WTC11 (cell line): ENCODE measurements around the gene GZMM. TPM values are rescaled to one million over a fixed set of nuclear protein-coding genes. Genes with fewer than 3 reads are reported as not detected.

Experiments
- ATAC-seq: fragments of 200-7000 bp; cut with Tn5 transposase; 2 replicates; pipeline ENCODE4 v1.10.0; 2021; ENCODE audit warnings: mild to moderate bottlenecking, moderate library complexity
- CTCF ChIA-PET: fragments of 300-600 bp; sonication (Branson Sonifier 250); formaldehyde crosslinking; loops from one replicate; lab custom pipeline; 2021; ENCODE audit warnings: antibody characterized with exemption; lab: Charles Lee
- POLR2A ChIA-PET: fragments of 350-600 bp; sonication (Branson Sonifier 250); formaldehyde crosslinking; loops from one replicate; lab custom pipeline; 2021; ENCODE audit warnings: antibody characterized with exemption; lab: Charles Lee
- DNase-seq: peaks from one replicate; pipeline ENCODE4 v3.0.0; 2021; ENCODE audit warnings: low spot score
- H3K27ac Mint-ChIP-seq: 2 replicates; pipeline ENCODE4 v1.8.0; 2021; ENCODE audit warnings: mixed read lengths
- H3K27me3 Mint-ChIP-seq: 2 replicates; pipeline ENCODE4 v1.8.0; 2021; ENCODE audit warnings: low read depth, mild to moderate bottlenecking, moderate library complexity, mixed read lengths
- H3K36me3 Mint-ChIP-seq: 2 replicates; pipeline ENCODE4 v1.8.0; 2021; ENCODE audit warnings: mixed read lengths
- H3K4me1 Mint-ChIP-seq: 2 replicates; pipeline ENCODE4 v1.8.0; 2022; ENCODE audit warnings: mixed read lengths
- H3K4me3 Mint-ChIP-seq: 2 replicates; pipeline ENCODE4 v1.8.0; 2021; ENCODE audit warnings: mild to moderate bottlenecking, moderate library complexity, mixed read lengths
- H3K9me3 Mint-ChIP-seq: 2 replicates; pipeline ENCODE4 v1.8.0; 2021; ENCODE audit warnings: mixed read lengths
- ATF1 ChIP-seq: sonication (generic); formaldehyde crosslinking; IDR thresholded peaks from 2 replicates; pipeline ENCODE4 v1.8.1; 2023; ENCODE audit warnings: mild to moderate bottlenecking, moderate library complexity, missing genetic modification reagents
- GABPB1 ChIP-seq: sonication (generic); formaldehyde crosslinking; IDR thresholded peaks from 2 replicates; pipeline ENCODE4 v1.8.1; 2023; ENCODE audit warnings: mild to moderate bottlenecking, missing genetic modification reagents
- MXD4 ChIP-seq: fragments of 250-450 bp; sonication (Bioruptor Pico); IDR thresholded peaks from 2 replicates; pipeline ENCODE4 v1.8.0; 2021; ENCODE audit warnings: mild to moderate bottlenecking, moderate library complexity, borderline replicate concordance
- SP1 ChIP-seq: sonication (generic); formaldehyde crosslinking; conservative IDR thresholded peaks from 2 replicates; pipeline ENCODE4 v1.8.1; 2022; ENCODE audit warnings: missing genetic modification reagents
- TCF7 ChIP-seq: sonication (generic); formaldehyde crosslinking; IDR thresholded peaks from 2 replicates; pipeline ENCODE4 v1.8.0; 2022; ENCODE audit warnings: mild to moderate bottlenecking, low read depth, missing genetic modification reagents, moderate library complexity
- TEAD4 ChIP-seq: sonication (generic); formaldehyde crosslinking; IDR thresholded peaks from 2 replicates; pipeline ENCODE4 v1.8.0; 2022; ENCODE audit warnings: mild to moderate bottlenecking, missing genetic modification reagents
- ZNF121 ChIP-seq: sonication (generic); formaldehyde crosslinking; IDR thresholded peaks from 2 replicates; pipeline ENCODE4 v1.8.0; 2023; ENCODE audit warnings: missing genetic modification reagents
- ZNF232 ChIP-seq: sonication (generic); formaldehyde crosslinking; IDR thresholded peaks from 2 replicates; pipeline ENCODE4 v1.8.0; 2022; ENCODE audit warnings: mild to moderate bottlenecking, missing genetic modification reagents
- ZNF423 ChIP-seq: fragments of 250-450 bp; sonication (Bioruptor Pico); IDR thresholded peaks from 2 replicates; pipeline ENCODE4 v2.1.2; 2022; ENCODE audit warnings: mild to moderate bottlenecking, moderate library complexity
- total RNA-seq: library from RNA; stranded (reverse); gene quantifications from 3 replicates; pipeline ENCODE4 v1.2.3, GENCODE V29; 2021
- TF ChIP-seq, protein P1 (sequence below): sonication (generic); formaldehyde crosslinking; IDR thresholded peaks from 2 replicates; pipeline ENCODE4 v1.8.0; 2022; ENCODE audit warnings: mild to moderate bottlenecking, missing genetic modification reagents
- TF ChIP-seq, protein P2 (sequence below): fragments of 250-450 bp; sonication (Bioruptor Pico); IDR thresholded peaks from 2 replicates; pipeline ENCODE4 v1.9.0; 2021; ENCODE audit warnings: mild to moderate bottlenecking
- TF ChIP-seq, protein P3 (sequence below): fragments of 250-450 bp; sonication (Bioruptor Pico); IDR thresholded peaks from 2 replicates; pipeline ENCODE4 v2.1.2; 2022; ENCODE audit warnings: mild to moderate bottlenecking, moderate library complexity
- TF ChIP-seq, protein P4 (sequence below): sonication (generic); formaldehyde crosslinking; IDR thresholded peaks from 2 replicates; pipeline ENCODE4 v1.8.1; 2023; ENCODE audit warnings: mild to moderate bottlenecking, missing genetic modification reagents, borderline replicate concordance
- TF ChIP-seq, protein P5 (sequence below): sonication (generic); formaldehyde crosslinking; IDR thresholded peaks from 2 replicates; pipeline ENCODE4 v1.8.1; 2023; ENCODE audit warnings: mild to moderate bottlenecking, missing genetic modification reagents, moderate library complexity
- TF ChIP-seq, protein P6 (sequence below): sonication (generic); formaldehyde crosslinking; IDR thresholded peaks from 2 replicates; pipeline ENCODE4 v1.8.0; 2022; ENCODE audit warnings: mild to moderate bottlenecking, missing genetic modification reagents

The GZMM gene
- total RNA-seq, 1 experiment from 2014 or later = 0.68 TPM

DNA sequence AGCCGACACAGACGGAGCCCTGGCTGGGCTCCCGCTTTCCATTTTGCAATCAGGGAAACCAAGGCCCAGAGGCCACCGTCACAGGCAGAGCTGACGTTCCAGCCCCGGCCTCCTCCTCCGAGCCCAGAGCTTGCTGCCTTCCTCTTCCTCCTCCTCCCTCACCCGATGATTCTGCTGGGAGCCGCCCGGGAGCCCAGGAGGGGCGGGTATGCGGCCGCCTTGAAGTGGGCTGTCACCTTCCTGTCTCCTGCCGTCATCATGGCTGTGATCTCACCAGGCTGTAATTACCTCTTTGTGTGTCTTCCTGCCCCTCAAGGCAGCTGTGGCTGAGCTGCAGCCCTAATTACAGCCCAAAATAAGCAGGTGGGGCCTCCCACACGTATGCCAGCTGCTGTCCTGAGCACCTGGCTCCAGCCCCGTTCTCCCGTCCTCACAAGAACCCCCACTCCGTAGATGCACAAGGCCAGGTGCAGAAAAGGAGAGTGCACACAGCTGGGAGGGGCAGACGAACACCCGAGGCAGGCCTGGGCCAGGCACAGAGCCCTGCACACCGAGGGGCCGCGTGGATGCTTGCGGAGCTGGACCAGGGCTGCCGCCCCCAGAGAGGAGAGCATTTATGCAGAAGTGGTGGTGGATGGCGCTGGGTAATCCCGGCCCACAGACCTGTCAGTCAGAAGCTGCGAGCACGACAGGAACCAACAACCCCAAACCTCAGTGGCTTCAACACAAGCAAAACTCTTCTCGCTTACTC lies 32.6 kb upstream of the GZMM start (continued):
- TF ChIP-seq, protein P1, sequence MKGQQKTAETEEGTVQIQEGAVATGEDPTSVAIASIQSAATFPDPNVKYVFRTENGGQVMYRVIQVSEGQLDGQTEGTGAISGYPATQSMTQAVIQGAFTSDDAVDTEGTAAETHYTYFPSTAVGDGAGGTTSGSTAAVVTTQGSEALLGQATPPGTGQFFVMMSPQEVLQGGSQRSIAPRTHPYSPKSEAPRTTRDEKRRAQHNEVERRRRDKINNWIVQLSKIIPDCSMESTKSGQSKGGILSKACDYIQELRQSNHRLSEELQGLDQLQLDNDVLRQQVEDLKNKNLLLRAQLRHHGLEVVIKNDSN (CRISPR knock-in tag) = peak; percentile 29; the same call in 1 of the 2 replicates
- TF ChIP-seq MXD4 (CRISPR knock-in tag) (no peak), GABPB1 (CRISPR knock-in tag) (no peak), ZNF423 (peak; percentile 40; the same call in 1 of the 2 replicates), ATF1 (CRISPR knock-in tag) (no peak), TEAD4 (CRISPR knock-in tag) (0 out of 2 replicates have a peak, but pooled peaks have one; percentile 35), ZNF121 (CRISPR knock-in tag) (no peak), TCF7 (CRISPR knock-in tag) (no peak), SP1 (peak; percentile 14; the same call in 1 of the 2 replicates)
- TF ChIP-seq, protein P2, sequence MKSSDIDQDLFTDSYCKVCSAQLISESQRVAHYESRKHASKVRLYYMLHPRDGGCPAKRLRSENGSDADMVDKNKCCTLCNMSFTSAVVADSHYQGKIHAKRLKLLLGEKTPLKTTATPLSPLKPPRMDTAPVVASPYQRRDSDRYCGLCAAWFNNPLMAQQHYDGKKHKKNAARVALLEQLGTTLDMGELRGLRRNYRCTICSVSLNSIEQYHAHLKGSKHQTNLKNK (CRISPR knock-in tag) = no peak
- TF ChIP-seq, protein P3, sequence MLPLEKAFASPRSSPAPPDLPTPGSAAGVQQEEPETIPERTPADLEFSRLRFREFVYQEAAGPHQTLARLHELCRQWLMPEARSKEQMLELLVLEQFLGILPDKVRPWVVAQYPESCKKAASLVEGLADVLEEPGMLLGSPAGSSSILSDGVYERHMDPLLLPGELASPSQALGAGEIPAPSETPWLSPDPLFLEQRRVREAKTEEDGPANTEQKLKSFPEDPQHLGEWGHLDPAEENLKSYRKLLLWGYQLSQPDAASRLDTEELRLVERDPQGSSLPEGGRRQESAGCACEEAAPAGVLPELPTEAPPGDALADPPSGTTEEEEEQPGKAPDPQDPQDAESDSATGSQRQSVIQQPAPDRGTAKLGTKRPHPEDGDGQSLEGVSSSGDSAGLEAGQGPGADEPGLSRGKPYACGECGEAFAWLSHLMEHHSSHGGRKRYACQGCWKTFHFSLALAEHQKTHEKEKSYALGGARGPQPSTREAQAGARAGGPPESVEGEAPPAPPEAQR (CRISPR knock-in tag) = no peak
- TF ChIP-seq, protein P4, sequence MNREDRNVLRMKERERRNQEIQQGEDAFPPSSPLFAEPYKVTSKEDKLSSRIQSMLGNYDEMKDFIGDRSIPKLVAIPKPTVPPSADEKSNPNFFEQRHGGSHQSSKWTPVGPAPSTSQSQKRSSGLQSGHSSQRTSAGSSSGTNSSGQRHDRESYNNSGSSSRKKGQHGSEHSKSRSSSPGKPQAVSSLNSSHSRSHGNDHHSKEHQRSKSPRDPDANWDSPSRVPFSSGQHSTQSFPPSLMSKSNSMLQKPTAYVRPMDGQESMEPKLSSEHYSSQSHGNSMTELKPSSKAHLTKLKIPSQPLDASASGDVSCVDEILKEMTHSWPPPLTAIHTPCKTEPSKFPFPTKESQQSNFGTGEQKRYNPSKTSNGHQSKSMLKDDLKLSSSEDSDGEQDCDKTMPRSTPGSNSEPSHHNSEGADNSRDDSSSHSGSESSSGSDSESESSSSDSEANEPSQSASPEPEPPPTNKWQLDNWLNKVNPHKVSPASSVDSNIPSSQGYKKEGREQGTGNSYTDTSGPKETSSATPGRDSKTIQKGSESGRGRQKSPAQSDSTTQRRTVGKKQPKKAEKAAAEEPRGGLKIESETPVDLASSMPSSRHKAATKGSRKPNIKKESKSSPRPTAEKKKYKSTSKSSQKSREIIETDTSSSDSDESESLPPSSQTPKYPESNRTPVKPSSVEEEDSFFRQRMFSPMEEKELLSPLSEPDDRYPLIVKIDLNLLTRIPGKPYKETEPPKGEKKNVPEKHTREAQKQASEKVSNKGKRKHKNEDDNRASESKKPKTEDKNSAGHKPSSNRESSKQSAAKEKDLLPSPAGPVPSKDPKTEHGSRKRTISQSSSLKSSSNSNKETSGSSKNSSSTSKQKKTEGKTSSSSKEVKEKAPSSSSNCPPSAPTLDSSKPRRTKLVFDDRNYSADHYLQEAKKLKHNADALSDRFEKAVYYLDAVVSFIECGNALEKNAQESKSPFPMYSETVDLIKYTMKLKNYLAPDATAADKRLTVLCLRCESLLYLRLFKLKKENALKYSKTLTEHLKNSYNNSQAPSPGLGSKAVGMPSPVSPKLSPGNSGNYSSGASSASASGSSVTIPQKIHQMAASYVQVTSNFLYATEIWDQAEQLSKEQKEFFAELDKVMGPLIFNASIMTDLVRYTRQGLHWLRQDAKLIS (CRISPR knock-in tag) = no peak
- TF ChIP-seq, protein P5, sequence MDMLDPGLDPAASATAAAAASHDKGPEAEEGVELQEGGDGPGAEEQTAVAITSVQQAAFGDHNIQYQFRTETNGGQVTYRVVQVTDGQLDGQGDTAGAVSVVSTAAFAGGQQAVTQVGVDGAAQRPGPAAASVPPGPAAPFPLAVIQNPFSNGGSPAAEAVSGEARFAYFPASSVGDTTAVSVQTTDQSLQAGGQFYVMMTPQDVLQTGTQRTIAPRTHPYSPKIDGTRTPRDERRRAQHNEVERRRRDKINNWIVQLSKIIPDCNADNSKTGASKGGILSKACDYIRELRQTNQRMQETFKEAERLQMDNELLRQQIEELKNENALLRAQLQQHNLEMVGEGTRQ (CRISPR knock-in tag) = no peak

DNA sequence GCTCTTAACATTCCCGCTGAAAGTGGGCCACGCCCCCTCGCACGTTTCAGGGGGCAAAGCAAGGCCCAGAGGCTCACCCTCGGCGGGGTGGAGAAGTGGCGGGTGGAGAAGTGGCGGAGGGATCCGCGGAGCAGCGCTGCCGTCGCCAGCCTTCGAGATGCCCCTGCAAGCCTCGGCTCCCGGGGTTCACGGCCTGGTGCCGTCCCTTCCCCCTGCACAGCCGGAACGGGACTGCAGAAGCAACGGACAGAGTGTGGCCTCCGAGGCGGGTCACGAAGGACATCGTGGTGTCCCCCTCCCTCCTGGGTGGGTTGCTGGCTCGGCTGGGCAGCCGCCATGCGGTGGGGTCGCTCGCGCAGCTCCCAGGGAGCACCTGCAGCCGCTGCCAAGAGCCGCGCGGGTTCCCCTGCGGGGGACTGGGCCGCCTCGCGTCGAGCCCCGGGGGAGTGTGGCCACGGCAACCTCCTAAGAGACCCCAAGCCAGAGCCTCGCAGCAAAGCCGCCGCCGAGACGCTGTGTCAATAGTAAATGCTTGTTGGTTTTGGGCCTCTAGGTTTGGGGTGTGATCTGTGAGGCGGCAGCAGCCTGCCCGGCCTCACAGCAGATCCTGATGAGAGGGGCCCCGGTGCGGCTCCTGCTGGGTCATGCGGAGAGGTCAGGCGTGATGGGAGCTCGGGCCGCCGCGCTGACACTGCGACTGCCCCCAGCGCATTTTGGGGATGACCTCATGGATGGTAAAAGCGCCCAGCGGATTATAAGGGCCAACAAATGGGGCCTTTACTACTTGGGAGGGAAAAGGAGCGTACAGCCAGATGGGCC lies 31.1 kb upstream of the GZMM start:
- H3K9me3 Mint-ChIP-seq = peaks cover 8% of the 10 kb centered on the region; the same call in 1 of the 2 replicates
- peaks cover 13% of the 10 kb centered on the region for H3K27me3 Mint-ChIP-seq
- no peak overlapping the region for H3K4me3 Mint-ChIP-seq
- ATAC-seq = no peak
- peaks cover 13% of the 10 kb centered on the region for H3K36me3 Mint-ChIP-seq
- peaks cover 22% of the 10 kb centered on the region for H3K4me1 Mint-ChIP-seq
- TF ChIP-seq ZNF232 (CRISPR knock-in tag) = no peak
- TF ChIP-seq, protein P6, sequence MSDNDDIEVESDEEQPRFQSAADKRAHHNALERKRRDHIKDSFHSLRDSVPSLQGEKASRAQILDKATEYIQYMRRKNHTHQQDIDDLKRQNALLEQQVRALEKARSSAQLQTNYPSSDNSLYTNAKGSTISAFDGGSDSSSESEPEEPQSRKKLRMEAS (CRISPR knock-in tag) = 0 out of 2 replicates have a peak, but pooled peaks have one; percentile 27
- CTCF ChIA-PET = interaction anchor here (1.1 kb wide), 1 partner anchor 17 kb away, joined by 3 read pairs; the partner anchor contains the start of gene MADCAM1
- peak; percentile 39 for DNase-seq
- POLR2A ChIA-PET = no interaction called here
- no peak overlapping the region for H3K27ac Mint-ChIP-seq
